Mesenchymal stem cell (in vitro differentiated cells and primary cell): ENCODE measurements around the gene EFNA5.

ENCODE experiments used
- DNase-seq: peaks from one replicate; pipeline ENCODE4 v3.0.0-alpha.2; 2013
- H2AFZ ChIP-seq: one replicate; pipeline ENCODE4 v1.6.1; 2013; ENCODE audit warnings: low read depth, mild to moderate bottlenecking, control low read depth, inconsistent platforms, low read length, moderate library complexity
- H2AK5ac ChIP-seq: 2 replicates; pipeline ENCODE4 v1.6.1; 2013; ENCODE audit warnings: low read length, moderate library complexity, mild to moderate bottlenecking, inconsistent platforms; ENCODE audit not compliant: severe bottlenecking
- H2BK120ac ChIP-seq: one replicate; pipeline ENCODE4 v1.6.1; 2013; ENCODE audit warnings: low read depth, mild to moderate bottlenecking, inconsistent platforms, low read length, moderate library complexity
- H2BK12ac ChIP-seq, 2 experiments: one replicate each; pipeline ENCODE4 v1.6.1; 2013; ENCODE audit warnings: inconsistent platforms in 2 of 2, low read length in 2 of 2, mild to moderate bottlenecking in 2 of 2, moderate library complexity in 2 of 2, control low read depth in 1 of 2
- H2BK15ac ChIP-seq: one replicate; pipeline ENCODE4 v1.6.1; 2013; ENCODE audit warnings: mild to moderate bottlenecking, low read depth, inconsistent platforms; ENCODE audit not compliant: poor library complexity, severe bottlenecking
- H2BK5ac ChIP-seq: 2 replicates; pipeline ENCODE4 v1.6.1; 2013; ENCODE audit warnings: low read depth, mild to moderate bottlenecking, low read length, control low read depth, inconsistent platforms; ENCODE audit not compliant: poor library complexity, severe bottlenecking
- H3K14ac ChIP-seq, 2 experiments: one replicate each; pipeline ENCODE4 v1.6.1; 2013; ENCODE audit warnings: inconsistent platforms in 2 of 2, low read length in 2 of 2, control low read depth in 1 of 2, mild to moderate bottlenecking in 1 of 2, moderate library complexity in 1 of 2
- H3K18ac ChIP-seq, 2 experiments: one replicate each; pipeline ENCODE4 v1.6.1; 2013; ENCODE audit warnings: inconsistent platforms in 2 of 2, low read length in 2 of 2, control low read depth in 1 of 2, low read depth in 1 of 2, mild to moderate bottlenecking in 1 of 2
- H3K23ac ChIP-seq, 2 experiments: one replicate each; pipeline ENCODE4 v1.6.1; 2013; ENCODE audit warnings: inconsistent platforms in 2 of 2, low read length in 2 of 2, mild to moderate bottlenecking in 2 of 2, moderate library complexity in 2 of 2, control low read depth in 1 of 2
- H3K27ac ChIP-seq: 2 replicates; pipeline ENCODE4 v1.5.1; 2013; ENCODE audit warnings: mild to moderate bottlenecking, moderate library complexity, low read length, control low read depth, inconsistent platforms; ENCODE audit not compliant: poor library complexity, severe bottlenecking
- H3K27me3 ChIP-seq, 2 experiments: 2 replicates each; pipeline versions ENCODE4 v1.6.1 to v1.7.0; 2013; ENCODE audit warnings: low read length in 2 of 2, mild to moderate bottlenecking in 2 of 2, moderate library complexity in 2 of 2, control low read depth in 1 of 2, inconsistent platforms in 1 of 2; ENCODE audit not compliant: control insufficient read depth in 1 of 2, insufficient read depth in 1 of 2
- H3K36me3 ChIP-seq, 2 experiments: 2 replicates each; pipeline versions ENCODE4 v1.6.1 to v1.7.0; 2013; ENCODE audit warnings: low read length in 2 of 2, control low read depth in 1 of 2, inconsistent platforms in 1 of 2, low read depth in 1 of 2, mild to moderate bottlenecking in 1 of 2; ENCODE audit not compliant: insufficient read depth in 2 of 2, control insufficient read depth in 1 of 2
- H3K4ac ChIP-seq, 2 experiments: one replicate each; pipeline ENCODE4 v1.6.1; 2013; ENCODE audit warnings: inconsistent platforms in 2 of 2, low read length in 2 of 2, mild to moderate bottlenecking in 2 of 2, moderate library complexity in 2 of 2, control low read depth in 1 of 2, low read depth in 1 of 2
- H3K4me1 ChIP-seq: 2 replicates; pipeline ENCODE4 v1.6.1; 2013; ENCODE audit warnings: low read depth, low read length, control low read depth; ENCODE audit not compliant: control insufficient read depth, insufficient read depth
- H3K4me2 ChIP-seq: 2 replicates; pipeline ENCODE4 v1.6.1; 2013; ENCODE audit warnings: low read length, mild to moderate bottlenecking, inconsistent platforms; ENCODE audit not compliant: poor library complexity, severe bottlenecking
- H3K4me3 ChIP-seq, 2 experiments: 2 replicates each; pipeline versions ENCODE4 v1.5.1 to v1.7.0; 2013; ENCODE audit warnings: low read length in 2 of 2, mild to moderate bottlenecking in 2 of 2, control low read depth in 1 of 2, low read depth in 1 of 2; ENCODE audit not compliant: insufficient read depth in 1 of 2
- H3K79me1 ChIP-seq: replicated peaks from 2 replicates; pipeline ENCODE4 v1.6.1; 2013; ENCODE audit warnings: mild to moderate bottlenecking, control low read depth, low read length, inconsistent platforms; ENCODE audit not compliant: poor library complexity, severe bottlenecking
- H3K9ac ChIP-seq: 2 replicates; pipeline ENCODE4 v1.7.0; 2013; ENCODE audit warnings: mild to moderate bottlenecking, low read length, moderate library complexity
- H3K9me3 ChIP-seq: 2 replicates; pipeline ENCODE4 v1.7.0; 2013; ENCODE audit warnings: mild to moderate bottlenecking, low read length; ENCODE audit not compliant: control insufficient read depth
- H4K8ac ChIP-seq: one replicate; pipeline ENCODE4 v1.6.1; 2013; ENCODE audit warnings: inconsistent platforms, mild to moderate bottlenecking, low read length, moderate library complexity
- H4K91ac ChIP-seq: one replicate; pipeline ENCODE4 v1.6.1; 2013; ENCODE audit warnings: mild to moderate bottlenecking, low read length, inconsistent platforms
- WGBS: methylation state at CpG from one replicate; pipeline ENCODE4 v1.1.7; 2013; ENCODE audit warnings: mixed read lengths; 5-methylcytosine and 5-hydroxymethylcytosine counted together

Gene EFNA5

DNA sequence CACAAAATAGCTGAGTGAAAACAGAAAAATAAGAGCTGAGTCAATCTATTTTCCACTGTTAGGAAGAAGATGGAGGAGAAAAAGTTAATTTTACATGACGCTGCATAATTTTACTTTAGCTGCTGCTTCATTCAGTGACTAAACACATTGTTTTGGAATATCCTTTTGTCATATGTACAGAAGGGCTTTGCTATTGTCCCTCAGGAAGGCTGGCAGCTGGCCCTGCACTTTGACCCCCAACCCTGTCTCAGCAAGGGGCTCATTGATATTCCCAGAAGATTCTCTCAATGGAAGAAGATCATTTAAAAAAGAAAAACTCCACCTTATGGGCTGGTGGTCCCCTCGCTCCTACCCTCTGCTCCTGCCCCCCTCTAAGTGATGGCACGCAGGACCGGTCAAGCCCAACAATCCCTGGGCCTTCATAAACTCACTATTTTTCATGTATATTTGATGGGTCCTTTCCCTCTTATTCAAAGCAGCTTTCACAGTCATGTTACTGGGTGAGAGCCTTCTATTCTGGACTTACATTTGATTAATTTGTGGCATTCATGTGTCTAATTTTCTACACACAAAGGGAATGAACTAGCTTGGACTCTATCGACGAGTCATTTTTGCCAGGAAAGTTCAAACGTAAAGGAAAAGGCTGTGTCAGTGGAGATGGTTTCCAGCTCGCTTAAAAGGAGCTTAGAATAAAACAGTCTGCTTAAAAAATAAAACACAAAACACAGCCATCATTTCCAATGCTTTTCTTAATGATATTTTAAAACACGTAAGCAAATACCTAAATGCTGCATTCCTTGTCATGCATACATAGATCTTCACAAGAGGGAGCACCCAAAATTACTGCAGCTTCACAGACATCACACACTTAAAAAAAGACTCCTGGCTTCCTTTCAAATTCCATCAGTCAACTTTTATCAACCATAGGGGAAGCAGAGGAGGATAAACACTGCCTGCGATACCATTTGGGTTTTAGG is 104.7 kb downstream of the EFNA5 start:
- no peak overlapping the region for H3K18ac ChIP-seq
- H2AK5ac ChIP-seq, result peak overlapping the region; percentile 27
- peaks cover 0 to 2% of the 10 kb centered on the region in 2 experiments for H3K36me3 ChIP-seq
- H3K9ac ChIP-seq, result no peak overlapping the region
- no peak overlapping the region for H2BK120ac ChIP-seq
- H2BK15ac ChIP-seq, result no peak overlapping the region
- no peak overlapping the region for H2BK5ac ChIP-seq
- H4K8ac ChIP-seq, result no peak overlapping the region
- 80% methylated on average over 9 of the region's 10 CpGs for WGBS
- H3K9me3 ChIP-seq, result no peaks in the 10 kb centered on the region
- no peak overlapping the region for H4K91ac ChIP-seq
- H3K4me3 ChIP-seq, result no peak overlapping the region
- no peak overlapping the region for H3K27ac ChIP-seq
- H3K79me1 ChIP-seq, result peaks cover 10% of the 10 kb centered on the region
- no peak overlapping the region for H3K4me2 ChIP-seq
- H3K4me1 ChIP-seq, result peaks cover 9% of the 10 kb centered on the region
- H2AFZ ChIP-seq, result no peak overlapping the region
- no peak overlapping the region for H3K4ac ChIP-seq
- no peak overlapping the region for H2BK12ac ChIP-seq
- no peak overlapping the region for H3K14ac ChIP-seq
- no peaks in the 10 kb centered on the region for H3K27me3 ChIP-seq
- no peak for DNase-seq
- H3K23ac ChIP-seq, result no peak overlapping the region

- H4K91ac ChIP-seq, result no peak overlapping the region
- H3K23ac ChIP-seq, result no peak overlapping the region
These were observed 105.8 kb downstream of the EFNA5 start for GRCh38 chr5:107564931-107565372.

GRCh38 chr5:107563959-107564544 is 106.7 kb downstream of the EFNA5 start:
- Histone ChIP-seq H3K79me1 (peaks cover 12% of the 10 kb centered on the region), H4K8ac (no peak overlapping the region), H3K14ac (no peak overlapping the region), H3K36me3 (peaks cover 0 to 2% of the 10 kb centered on the region in 2 experiments), H3K9ac (no peak overlapping the region), H2AK5ac (no peak overlapping the region), H4K91ac (no peak overlapping the region), H2BK15ac (no peak overlapping the region), H3K4ac (no peak overlapping the region), H2BK12ac (no peak overlapping the region), H3K9me3 (no peaks in the 10 kb centered on the region), H3K27ac (no peak overlapping the region), H2BK120ac (no peak overlapping the region), H3K4me1 (peaks cover 10% of the 10 kb centered on the region), H2AFZ (no peak overlapping the region), H3K18ac (no peak overlapping the region), H3K23ac (no peak overlapping the region), H3K4me2 (no peak overlapping the region), H3K27me3 (no peaks in the 10 kb centered on the region), H3K4me3 (no peak overlapping the region), H2BK5ac (no peak overlapping the region)
- WGBS, result 100% methylated on average over 1 of the region's 3 CpGs
- DNase-seq, result no peak

More at GRCh38 chr5:107564931-107565372, 105.8 kb downstream of the EFNA5 start:
- Histone ChIP-seq H2BK12ac (no peak overlapping the region), H2AK5ac (no peak overlapping the region), H3K9ac (peak overlapping the region; percentile 2), H4K8ac (no peak overlapping the region), H3K4me2 (no peak overlapping the region), H3K27ac (no peak overlapping the region), H3K18ac (no peak overlapping the region), H3K9me3 (no peaks in the 10 kb centered on the region), H3K4ac (no peak overlapping the region), H3K14ac (no peak overlapping the region), H2BK120ac (no peak overlapping the region), H2BK15ac (no peak overlapping the region), H2AFZ (no peak overlapping the region), H3K36me3 (peaks cover 0 to 2% of the 10 kb centered on the region in 2 experiments), H3K4me1 (peaks cover 9% of the 10 kb centered on the region), H3K4me3 (no peak overlapping the region), H3K79me1 (peaks cover 12% of the 10 kb centered on the region), H2BK5ac (no peak overlapping the region), H3K27me3 (no peaks in the 10 kb centered on the region)
- no peak for DNase-seq
- WGBS, result no CpG with 5 or more reads among the region's 4 CpGs

- no peak overlapping the region for H2BK12ac ChIP-seq
- peaks cover 11% of the 10 kb centered on the region for H3K79me1 ChIP-seq
- no peak overlapping the region for H2AFZ ChIP-seq
- DNase-seq, result no peak
- H3K4me2 ChIP-seq, result no peak overlapping the region
- peaks cover 0 to 2% of the 10 kb centered on the region in 2 experiments for H3K36me3 ChIP-seq
- H4K8ac ChIP-seq, result no peak overlapping the region
- no peaks in the 10 kb centered on the region for H3K27me3 ChIP-seq
- no peak overlapping the region for H3K4ac ChIP-seq
- H3K9ac ChIP-seq, result no peak overlapping the region
- H3K9me3 ChIP-seq, result no peaks in the 10 kb centered on the region
- H3K23ac ChIP-seq, result no peak overlapping the region
- 93% methylated on average over 6 of the region's 6 CpGs for WGBS
- no peak overlapping the region for H2BK120ac ChIP-seq
- no peak overlapping the region for H2BK15ac ChIP-seq
- peak overlapping the region; percentile 18 for H4K91ac ChIP-seq
- peak overlapping the region; percentile 26 for H2AK5ac ChIP-seq
- H3K18ac ChIP-seq, result no peak overlapping the region
- no peak overlapping the region for H3K4me3 ChIP-seq
- no peak overlapping the region for H2BK5ac ChIP-seq
- H3K27ac ChIP-seq, result no peak overlapping the region
- H3K14ac ChIP-seq, result no peak overlapping the region
- H3K4me1 ChIP-seq, result peaks cover 14% of the 10 kb centered on the region
These were observed 110.4 kb downstream of the EFNA5 start for GRCh38 chr5:107560377-107560776.
